Renal pelvis (tissue), 4 donors: ENCODE results near the gene ZNF668. TPM values are rescaled to one million over a fixed set of nuclear protein-coding genes. Genes with fewer than 3 reads are reported as not detected.
"Not testable (repeated sequence)": the region's sequence is repeated elsewhere in the genome, so short reads cannot be mapped to it uniquely, and the experiment has no call there.

Experiments
- DNase-seq: peaks from one replicate; pipeline ENCODE4 v3.0.0-alpha.2; 2013
- polyA plus RNA-seq, 3 donors: library from polyadenylated mRNA; unstranded; fragments of 120-200 nt; gene quantifications; one replicate each; pipeline ENCODE4 v1.2.1, GENCODE V29; 2013; ENCODE audit not compliant: insufficient read length in 3 of 3

The ZNF668 gene
- polyA plus RNA-seq, 3 donors = 5.7 to 7.6 (median 6.4) TPM

- no peak for DNase-seq
Measured at GRCh38 chr16:31061813-31062440, 12.1 kb downstream of the ZNF668 start.

DNA sequence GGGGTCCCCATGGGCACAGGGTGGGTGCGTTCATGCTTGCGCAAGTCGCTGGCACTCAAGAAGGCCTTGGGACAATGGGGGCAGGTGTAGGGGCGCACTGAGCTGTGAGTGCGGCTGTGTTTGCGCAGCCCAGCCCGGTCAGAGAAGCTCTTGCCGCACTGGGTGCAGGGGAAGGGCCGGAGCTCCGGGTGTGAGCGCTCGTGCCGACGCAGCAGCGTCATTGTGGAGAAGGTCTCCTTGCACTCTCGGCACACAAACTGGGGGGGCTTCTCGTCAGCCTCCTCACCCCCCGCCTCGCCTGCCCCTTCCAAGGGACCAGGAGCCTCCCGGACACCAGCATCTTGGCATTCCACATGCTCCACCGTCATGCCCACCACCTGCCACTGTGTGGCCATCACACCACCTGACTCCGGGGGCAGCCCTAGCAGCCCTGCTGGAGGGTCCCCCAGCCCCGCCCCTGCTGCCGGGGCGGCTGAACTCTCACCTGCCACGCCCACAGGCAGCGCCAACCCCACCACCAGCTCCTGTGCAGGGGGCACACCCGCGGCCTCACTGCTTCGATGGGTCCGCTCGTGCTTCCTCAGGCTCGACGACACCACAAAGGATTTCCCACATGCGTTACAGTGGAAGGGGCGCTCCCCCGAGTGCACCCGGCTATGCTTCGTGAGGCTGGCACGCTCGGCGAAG is 12.8 kb downstream of the ZNF668 start:
- DNase-seq = no peak

GRCh38 chr16:31055613-31056012 is 18.4 kb downstream of the ZNF668 start:
- DNase-seq = no peak

- no peak for DNase-seq
Measured at GRCh38 chr16:31052114-31052513, 21.9 kb downstream of the ZNF668 start.

DNA sequence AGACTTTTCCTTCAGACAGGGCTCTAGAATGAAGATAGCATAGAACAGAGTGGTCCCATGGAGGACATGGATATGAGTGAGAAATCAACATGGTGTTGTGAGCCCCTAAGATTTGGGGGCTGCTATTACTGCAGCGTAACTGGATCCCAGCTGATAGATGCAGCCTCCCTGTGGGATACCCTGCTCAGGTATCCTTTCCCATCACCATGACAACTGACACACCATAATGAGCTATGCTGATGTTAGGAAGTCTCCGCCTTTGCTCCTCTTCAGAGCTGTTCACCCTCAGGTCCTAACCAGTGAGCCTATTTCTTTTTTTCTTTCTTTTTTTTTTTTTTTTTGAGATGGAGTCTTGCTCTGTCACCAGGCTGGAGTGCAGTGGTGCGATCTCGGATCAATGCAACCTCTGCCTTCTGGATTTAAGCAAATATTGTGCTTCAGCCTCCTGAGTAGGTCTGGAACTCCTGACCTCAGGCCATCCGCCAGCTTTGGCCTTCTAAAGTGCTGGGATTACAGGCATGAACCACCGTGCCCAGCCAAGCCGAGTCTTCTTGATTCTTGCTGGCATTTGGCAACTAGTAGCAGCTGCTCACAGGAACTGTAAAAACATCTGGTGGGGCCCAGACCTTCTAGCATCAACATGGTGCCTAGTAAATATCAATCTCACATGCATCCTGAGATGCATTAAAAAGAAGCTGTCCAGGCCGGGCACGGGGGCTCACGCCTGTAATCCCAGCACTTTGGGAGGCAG is 23.6 kb downstream of the ZNF668 start:
- DNase-seq = no peak

DNA sequence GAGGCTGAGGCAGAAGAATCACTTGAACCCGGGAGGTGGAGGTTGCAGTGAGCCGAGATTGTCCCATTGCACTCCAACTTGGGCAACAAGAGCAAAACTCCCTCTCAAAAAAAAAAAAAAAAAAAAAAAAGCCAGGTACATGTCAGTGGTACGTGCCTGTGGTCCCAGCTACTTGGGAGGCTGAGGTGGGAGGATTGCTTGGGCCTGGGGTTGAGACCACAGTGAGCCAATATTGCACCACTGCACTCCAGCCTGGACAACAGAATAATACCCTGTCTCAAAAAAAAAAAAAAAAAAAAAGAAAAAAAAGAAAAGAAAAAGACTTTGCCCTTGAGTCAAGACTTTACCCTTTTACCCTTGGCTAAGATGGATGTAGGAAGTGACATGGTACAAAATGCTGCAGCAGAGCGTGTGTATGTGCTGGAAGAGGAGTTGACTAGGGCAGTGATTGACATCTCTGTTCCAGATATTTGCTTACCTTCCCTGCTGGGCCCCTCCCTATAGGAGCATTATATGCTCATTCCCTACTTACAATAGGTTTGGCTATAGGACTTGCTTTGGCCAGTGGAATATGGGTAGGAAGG is 30.1 kb downstream of the ZNF668 start:
- DNase-seq = no peak

DNA sequence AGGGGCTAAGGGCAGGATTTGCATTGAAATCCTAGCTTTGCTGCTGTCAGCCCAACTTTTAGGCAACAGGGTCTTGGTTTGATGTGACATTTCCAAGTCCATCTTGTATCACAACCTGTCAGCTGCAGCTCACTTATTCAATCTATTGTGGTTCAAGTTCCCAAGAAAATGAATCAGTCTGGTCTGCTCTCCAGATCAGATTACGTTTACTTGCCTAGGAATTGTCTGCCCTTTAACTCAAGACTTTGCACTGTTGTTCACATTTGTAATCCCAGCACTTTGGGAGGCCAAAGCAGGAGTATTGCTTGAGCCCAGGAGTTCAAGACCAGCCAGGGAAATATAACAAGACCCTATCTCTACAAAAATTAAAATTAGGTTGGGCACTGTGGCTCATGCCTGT is 30.7 kb downstream of the ZNF668 start:
- DNase-seq = no peak

- no peak for DNase-seq
Measured at GRCh38 chr16:31042866-31043265, 31.2 kb downstream of the ZNF668 start.

GRCh38 chr16:31038993-31039392 is 35.0 kb downstream of the ZNF668 start:
- DNase-seq = no peak

GRCh38 chr16:31036691-31037090 is 37.3 kb downstream of the ZNF668 start:
- no peak for DNase-seq

GRCh38 chr16:31033709-31034492 is 40.1 kb downstream of the ZNF668 start:
- peak; percentile 76 for DNase-seq

GRCh38 chr16:31032736-31033708 is 41.0 kb downstream of the ZNF668 start, which contains the start of gene STX4:
Gene STX4 (plus strand): TSS chr16:31033558. CDS start chr16:31033806, 248 bp downstream.
- peak; percentile 96 for DNase-seq

DNA sequence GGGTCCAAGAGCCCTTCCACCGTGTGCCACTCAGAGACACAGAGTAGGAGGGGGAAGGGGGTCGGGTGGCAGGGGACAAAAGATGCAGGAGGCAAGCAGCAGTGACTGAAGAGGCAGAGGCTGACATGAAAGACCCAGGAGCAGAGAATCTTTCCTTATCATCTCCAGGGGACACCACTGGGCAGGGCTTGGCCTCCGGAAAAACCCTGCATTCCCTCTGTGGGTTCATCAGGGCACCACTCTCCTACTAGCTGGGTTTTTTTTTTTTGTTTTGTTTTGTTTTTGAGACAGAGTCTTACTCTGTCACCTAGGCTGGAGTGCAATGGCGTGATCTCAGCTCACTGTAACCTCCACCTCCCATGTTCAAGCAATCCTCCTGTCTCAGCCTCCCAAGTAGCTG is 42.8 kb downstream of the ZNF668 start:
- no peak for DNase-seq

DNA sequence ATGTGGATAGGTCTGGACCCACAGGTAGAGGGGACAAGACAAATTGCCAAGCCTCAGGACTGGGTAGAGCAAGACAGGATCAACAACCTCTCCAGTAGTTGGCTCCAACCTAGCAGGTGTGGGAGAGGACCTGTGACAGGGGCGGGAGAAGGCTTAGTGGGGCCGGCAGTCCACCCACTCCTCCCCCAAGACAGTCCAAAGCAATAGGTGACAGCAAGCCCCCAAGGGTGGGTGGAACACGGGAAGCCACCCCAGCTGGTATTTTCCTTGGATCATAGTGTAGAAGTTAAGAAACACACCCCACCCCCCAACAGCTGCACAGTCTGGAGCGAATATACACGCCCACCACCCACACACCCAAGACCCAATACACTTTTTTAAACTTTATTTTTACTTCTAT is 44.8 kb downstream of the ZNF668 start:
- DNase-seq = no peak

DNA sequence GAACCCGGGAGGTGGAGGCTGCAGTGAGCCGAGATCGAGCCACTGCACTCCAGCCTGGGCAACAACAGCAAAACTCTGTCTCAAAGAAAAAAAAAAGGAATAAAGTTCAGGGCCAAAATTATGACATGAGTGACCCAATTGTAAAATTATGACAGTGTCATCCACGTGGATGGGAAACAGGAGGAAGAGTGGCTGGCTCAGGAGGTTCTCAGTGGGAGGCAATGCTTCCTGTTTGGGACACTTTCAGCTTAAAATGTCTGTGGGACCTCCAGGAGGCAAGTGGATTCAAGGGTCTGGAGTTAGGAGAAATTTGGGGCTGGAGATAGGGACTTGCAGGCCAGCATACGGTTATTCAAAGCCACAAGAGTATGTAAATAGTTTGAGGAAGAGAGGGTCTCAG is 48.7 kb downstream of the ZNF668 start:
- no peak for DNase-seq

- DNase-seq = no peak
Measured at GRCh38 chr16:31023627-31024226, 50.3 kb downstream of the ZNF668 start.

GRCh38 chr16:31023252-31023602 is 50.8 kb downstream of the ZNF668 start:
- DNase-seq = no peak

DNA sequence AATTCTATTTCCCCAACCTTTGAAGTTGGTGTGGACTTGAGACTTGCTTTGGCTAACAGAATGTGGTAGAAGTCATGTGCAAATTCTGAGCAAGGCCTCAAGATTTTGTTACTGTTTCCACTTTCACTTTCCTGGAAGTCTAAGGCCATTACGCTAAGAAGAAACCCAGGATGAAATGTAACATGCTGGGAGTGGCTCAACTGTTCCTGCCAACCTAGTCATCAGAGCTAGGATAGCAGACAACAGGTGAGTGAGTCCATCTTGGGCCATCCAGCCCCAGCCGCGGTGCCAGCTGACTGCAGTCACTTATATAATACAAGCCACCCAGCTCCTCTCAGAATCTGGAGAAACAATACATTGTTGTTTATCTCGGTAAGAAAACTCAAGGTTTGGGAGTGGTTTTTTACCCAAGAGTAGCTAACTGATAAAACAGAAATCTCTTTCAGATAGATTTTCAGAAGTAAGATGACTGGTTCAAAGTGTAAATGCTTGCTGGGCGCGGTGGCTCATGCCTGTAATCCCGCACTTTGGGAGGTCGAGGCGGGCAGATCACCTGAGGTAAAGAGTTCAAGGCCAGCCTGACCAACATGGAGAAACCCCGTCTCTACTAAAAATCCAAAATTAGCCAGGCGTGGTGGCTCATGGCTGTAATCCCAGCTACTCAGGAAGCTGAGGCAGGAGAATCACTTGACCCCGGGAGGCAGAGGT is 51.3 kb downstream of the ZNF668 start:
- no peak for DNase-seq

GRCh38 chr16:31020536-31020935 is 53.5 kb downstream of the ZNF668 start:
- no peak for DNase-seq

GRCh38 chr16:31017756-31018155 is 56.3 kb downstream of the ZNF668 start:
- not testable (repeated sequence) for DNase-seq
